Left colon (tissue), 2 donors: ENCODE data around the gene RNF151. TPM values are rescaled to one million over a fixed set of nuclear protein-coding genes. Genes with fewer than 3 reads are reported as not detected.
"Not testable (repeated sequence)": the region's sequence is repeated elsewhere in the genome, so short reads cannot be mapped to it uniquely, and the experiment has no call there.

Experiments used
- ATAC-seq: fragments of 200-7000 bp; cut with Tn5 transposase; one replicate; pipeline ENCODE4 v1.9.1; 2020; ENCODE audit warnings: mild to moderate bottlenecking, moderate library complexity
- DNase-seq, 2 donors: peaks; one replicate each; pipeline ENCODE4 v3.0.0-alpha.2; 2020
- intact Hi-C, 2 donors: fragments of 100-400 bp; cut with DNase I in 1 of 2; cut with micrococcal nuclease in 1 of 2; formaldehyde crosslinking; loops; one replicate each; pipeline versions ENCODE4 v1.11.2 to v1.14.0; 2022; cut with DNase I, micrococcal nuclease
- total RNA-seq, 2 donors: library from RNA; stranded (reverse); fragmentation: NEBNext Ultra II Directional; extraction: Animal tissue kit (Norgen Biotek cat#: 25700); gene quantifications; one replicate each; pipeline ENCODE4 v1.2.1, GENCODE V29; 2021
- donor health status: DM: no; HTN: no; CAD: no.
- donor health status: DM: yes; HTN: yes; CAD: no.

Gene RNF151
- total RNA-seq, 2 donors from 2014 or later = not detected

GRCh38 chr16:2001035-2001434, 34.4 kb downstream of the RNF151 start:
- no peak for DNase-seq
- no peak for ATAC-seq
- intact Hi-C loops = loop anchor here in 1 of 2 donors (10.0 kb wide), 1 partner anchor 144 kb away; the partner anchor contains the start of gene RAB26

GRCh38 chr16:2001456-2002355, 35.0 kb downstream of the RNF151 start:
- ATAC-seq (no peak), DNase-seq (no peak)
- intact Hi-C loops = loop anchor here in 1 of 2 donors (10.0 kb wide), 1 partner anchor 143 kb away; the partner anchor contains the start of gene RAB26

GRCh38 chr16:2002406-2003230, 36.0 kb downstream of the RNF151 start:
- peak in 1 of 2 donors; percentile 11 for DNase-seq
- intact Hi-C loops = loop anchor here in 1 of 2 donors (10.0 kb wide), 1 partner anchor 142 kb away; the partner anchor contains the start of gene RAB26
- ATAC-seq = no peak

- no peak for ATAC-seq
- no peak for DNase-seq
- intact Hi-C loops = loop anchor here in 1 of 2 donors (10.0 kb wide), 1 partner anchor 141 kb away; the partner anchor contains the start of gene RAB26
Measured at GRCh38 chr16:2003231-2003826, 36.7 kb downstream of the RNF151 start.

GRCh38 chr16:2003827-2004641, 37.4 kb downstream of the RNF151 start:
- ATAC-seq = peak; percentile 77
- intact Hi-C loops = loop anchor here in 1 of 2 donors (10.0 kb wide), 1 partner anchor 141 kb away; the partner anchor contains the start of gene RAB26
- peak; percentile 93 to 96 for DNase-seq

- DNase-seq (no peak), ATAC-seq (no peak)
- intact Hi-C loops = loop anchor here in 1 of 2 donors (10.0 kb wide), 1 partner anchor 140 kb away; the partner anchor contains the start of gene RAB26
Measured at GRCh38 chr16:2004795-2005517, 38.3 kb downstream of the RNF151 start.

GRCh38 chr16:2005646-2006045, 39.0 kb downstream of the RNF151 start:
- intact Hi-C loops = loop anchor here in 1 of 2 donors (10.0 kb wide), 1 partner anchor 139 kb away; the partner anchor contains the start of gene RAB26
- ATAC-seq (no peak), DNase-seq (no peak)

- no peak for DNase-seq
- intact Hi-C loops = loop anchor here in 1 of 2 donors (10.0 kb wide), 1 partner anchor 138 kb away; the partner anchor contains the start of gene RAB26
- no peak for ATAC-seq
Measured at GRCh38 chr16:2006317-2006716, 39.7 kb downstream of the RNF151 start.

- DNase-seq = no peak
- no peak for ATAC-seq
- intact Hi-C loops = loop anchor here in 1 of 2 donors (10.0 kb wide), 1 partner anchor 138 kb away; the partner anchor contains the start of gene RAB26
Measured at GRCh38 chr16:2007081-2007836, 40.6 kb downstream of the RNF151 start.

GRCh38 chr16:2008009-2008526, 41.4 kb downstream of the RNF151 start:
- peak; percentile 64 for ATAC-seq
- DNase-seq = peak; percentile 57 to 82
- intact Hi-C loops = loop anchor here in 1 of 2 donors (10.0 kb wide), 1 partner anchor 137 kb away; the partner anchor contains the start of gene RAB26

GRCh38 chr16:2008631-2009163, 42.0 kb downstream of the RNF151 start:
- intact Hi-C loops = loop anchor here in 1 of 2 donors (10.0 kb wide), 1 partner anchor 136 kb away; the partner anchor contains the start of gene RAB26
- DNase-seq = peak in 1 of 2 donors; percentile 53
- ATAC-seq = peak; percentile 18

- ATAC-seq (peak; percentile 37), DNase-seq (peak in 1 of 2 donors; percentile 55)
- intact Hi-C loops = loop anchor here in 1 of 2 donors (10.0 kb wide), 1 partner anchor 136 kb away; the partner anchor contains the start of gene RAB26
Measured at GRCh38 chr16:2009164-2009711, 42.6 kb downstream of the RNF151 start.

GRCh38 chr16:2009791-2010510, 43.3 kb downstream of the RNF151 start, which contains the start of gene ZNF598:
ZNF598 (minus strand) TSS chr16:2009821.
- DNase-seq = peak; percentile 79 to 87
- peak; percentile 82 for ATAC-seq
- intact Hi-C loops = loop anchor here in 1 of 2 donors (10.0 kb wide), 1 partner anchor 135 kb away; the partner anchor contains the start of gene RAB26

GRCh38 chr16:2011726-2012125, 45.1 kb downstream of the RNF151 start:
- DNase-seq, intact Hi-C loops, ATAC-seq: not testable (repeated sequence)
